SK-N-SH (cell line): ENCODE data around the gene LIMS1. TPM values are rescaled to one million over a fixed set of nuclear protein-coding genes. Genes with fewer than 3 reads are reported as not detected.
A peak's percentile ranks its signal among the peaks of the same experiment; 100 is the strongest.
"Not testable (repeated sequence)": the region's sequence is repeated elsewhere in the genome, so short reads cannot be mapped to it uniquely, and the experiment has no call there.

Source experiments
- CTCF ChIA-PET: fragments of 300-600, 350-600 bp; formaldehyde crosslinking; extraction: SDS; loops from one replicate; lab custom pipeline; 2021; lab: Yijun Ruan, JAX
- POLR2A ChIA-PET: fragments of 350-600 bp; sonication (Branson Sonifier 250); formaldehyde crosslinking; extraction: SDS; loops from one replicate; lab custom pipeline; 2020; ENCODE audit warnings: antibody characterized with exemption, inconsistent platforms; lab: Yijun Ruan, JAX
- DNase-seq: peaks from one replicate; pipeline ENCODE4 v3.0.0; 2012
- H2AFZ ChIP-seq: fragments of 200-600 bp; sonication (generic); 2 replicates; pipeline ENCODE4 v1.8.1; 2016; ENCODE audit warnings: antibody characterized with exemption, mild to moderate bottlenecking, low read depth
- H3F3A ChIP-seq: fragments of 200-600 bp; sonication (generic); replicated peaks from 2 replicates; pipeline ENCODE3; 2016; ENCODE audit warnings: antibody characterized with exemption, mild to moderate bottlenecking; ENCODE audit not compliant: insufficient read depth
- H3K27ac ChIP-seq, 2 experiments: fragments of 200-500 bp in 1 of 2; fragments of 200-600 bp in 1 of 2; sonication (Bioruptor generic) in 1 of 2; sonication (generic), shearing (Covaris generic) in 1 of 2; 2 replicates each; pipeline versions ENCODE4 v1.5.1 to v1.6.1; 2014 to 2016; ENCODE audit warnings: low read depth in 2 of 2, inconsistent platforms in 1 of 2, low read length in 1 of 2, mild to moderate bottlenecking in 1 of 2, mixed read lengths in 1 of 2
- H3K27me3 ChIP-seq: fragments of 200-600 bp; sonication (generic), shearing (Covaris generic); 2 replicates; pipeline ENCODE4 v1.6.1; 2016; ENCODE audit warnings: mixed run types; ENCODE audit not compliant: insufficient read depth
- H3K36me3 ChIP-seq, 2 experiments: fragments of 200-500 bp in 1 of 2; fragments of 200-600 bp in 1 of 2; sonication (Bioruptor generic) in 1 of 2; sonication (generic) in 1 of 2; replicated peaks in 1 of 2; 2 replicates each; pipeline versions ENCODE3 to v1.5.1; 2014 to 2016; ENCODE audit warnings: low read length in 1 of 2, mild to moderate bottlenecking in 1 of 2; ENCODE audit not compliant: insufficient read depth in 2 of 2, control insufficient read depth in 1 of 2
- H3K4me1 ChIP-seq, 2 experiments: fragments of 200-500 bp in 1 of 2; fragments of 200-600 bp in 1 of 2; sonication (Bioruptor generic) in 1 of 2; sonication (generic), shearing (Covaris generic) in 1 of 2; 2 replicates each; pipeline versions ENCODE4 v1.5.1 to v1.6.1; 2014 to 2016; ENCODE audit warnings: low read depth in 1 of 2, low read length in 1 of 2, mixed run types in 1 of 2; ENCODE audit not compliant: insufficient read depth in 2 of 2, control insufficient read depth in 1 of 2
- H3K4me2 ChIP-seq: fragments of 200-600 bp; sonication (generic), shearing (Covaris generic); 2 replicates; pipeline ENCODE4 v1.6.1; 2017; ENCODE audit warnings: mixed run types
- H3K4me3 ChIP-seq, 2 experiments: fragments of 200-500 bp in 1 of 2; fragments of 200-600 bp in 1 of 2; sonication (Bioruptor generic) in 1 of 2; sonication (generic), shearing (Covaris generic) in 1 of 2; 2 replicates each; pipeline versions ENCODE4 v1.5.1 to v1.8.1; 2014 to 2016; ENCODE audit warnings: low read depth in 2 of 2, inconsistent platforms in 1 of 2, low read length in 1 of 2, mild to moderate bottlenecking in 1 of 2, mixed read lengths in 1 of 2, moderate library complexity in 1 of 2
- H3K79me2 ChIP-seq: fragments of 200-600 bp; sonication (generic); 2 replicates; pipeline ENCODE4 v1.8.1; 2017; ENCODE audit warnings: mild to moderate bottlenecking; ENCODE audit not compliant: insufficient read depth
- H3K9ac ChIP-seq: fragments of 200-600 bp; sonication (generic); 2 replicates; pipeline ENCODE4 v1.6.1; 2017; ENCODE audit warnings: mixed run types
- H3K9me2 ChIP-seq: fragments of 200-600 bp; sonication (generic); 2 replicates; pipeline ENCODE4 v1.6.1; 2017; ENCODE audit warnings: mixed run types
- H3K9me3 ChIP-seq: fragments of 200-600 bp; sonication (generic); 2 replicates; pipeline ENCODE4 v1.6.1; 2017; ENCODE audit warnings: mixed run types, mild to moderate bottlenecking, moderate library complexity
- H4K20me1 ChIP-seq: fragments of 200-600 bp; sonication (generic); 2 replicates; pipeline ENCODE4 v1.6.1; 2017; ENCODE audit warnings: mild to moderate bottlenecking, mixed run types; ENCODE audit not compliant: insufficient read depth
- FOSL2 ChIP-seq: IDR thresholded peaks from 2 replicates; pipeline ENCODE4 v1.4.0; 2012; ENCODE audit warnings: low read depth, mild to moderate bottlenecking, moderate library complexity, borderline replicate concordance
- FOXJ3 ChIP-seq: sonication (generic); formaldehyde crosslinking; IDR thresholded peaks from 2 replicates; pipeline ENCODE4 v1.5.1; 2020; ENCODE audit warnings: mild to moderate bottlenecking, missing genetic modification reagents
- GATA2 ChIP-seq: sonication (generic); formaldehyde crosslinking; IDR thresholded peaks from 2 replicates; pipeline ENCODE4 v1.5.0; 2020; ENCODE audit warnings: mild to moderate bottlenecking, missing genetic modification reagents
- MEF2A ChIP-seq: IDR thresholded peaks from 2 replicates; pipeline ENCODE4 v1.4.0; 2012; ENCODE audit warnings: low read depth, borderline replicate concordance
- MXI1 ChIP-seq: IDR thresholded peaks from 2 replicates; pipeline ENCODE4 v1.6.1; 2012; ENCODE audit warnings: mild to moderate bottlenecking, low read depth, low read length, improper control_type of control experiment
- NFIC ChIP-seq: IDR thresholded peaks from 2 replicates; pipeline ENCODE4 v1.4.0; 2012; ENCODE audit warnings: borderline replicate concordance
- RCOR1 ChIP-seq: fragments of 150-350 bp; IDR thresholded peaks from 2 replicates; pipeline ENCODE4 v1.6.1; 2017; ENCODE audit warnings: antibody characterized with exemption, low read length
- SMC3 ChIP-seq: IDR thresholded peaks from 2 replicates; pipeline ENCODE4 v1.6.1; 2012; ENCODE audit warnings: low read depth, low read length, improper control_type of control experiment
- YY1 ChIP-seq: IDR thresholded peaks from 2 replicates; pipeline ENCODE4 v1.4.0; 2012; ENCODE audit warnings: low read depth, mild to moderate bottlenecking
- WGBS: methylation state at CpG from one replicate; pipeline ENCODE4 v1.1.6; 2017; ENCODE audit warnings: low lambda C conversion rate; 5-methylcytosine and 5-hydroxymethylcytosine counted together
- polyA plus RNA-seq, 3 experiments: library from polyadenylated mRNA; depleted of rRNA; stranded (reverse); fragments of >200 nt; gene quantifications; 2 replicates each; pipeline ENCODE4 v1.2.3, GENCODE V29; 2012
- TF ChIP-seq, protein P1 (sequence below): fragments of 200-600 bp; sonication (generic); IDR thresholded peaks from 2 replicates; pipeline ENCODE4 v1.6.1; 2017; ENCODE audit warnings: antibody characterized with exemption, mild to moderate bottlenecking, moderate library complexity

The LIMS1 gene
- polyA plus RNA-seq, 1 of the 3 experiments (the other 2 are of a cell fraction) = 123 TPM

DNA sequence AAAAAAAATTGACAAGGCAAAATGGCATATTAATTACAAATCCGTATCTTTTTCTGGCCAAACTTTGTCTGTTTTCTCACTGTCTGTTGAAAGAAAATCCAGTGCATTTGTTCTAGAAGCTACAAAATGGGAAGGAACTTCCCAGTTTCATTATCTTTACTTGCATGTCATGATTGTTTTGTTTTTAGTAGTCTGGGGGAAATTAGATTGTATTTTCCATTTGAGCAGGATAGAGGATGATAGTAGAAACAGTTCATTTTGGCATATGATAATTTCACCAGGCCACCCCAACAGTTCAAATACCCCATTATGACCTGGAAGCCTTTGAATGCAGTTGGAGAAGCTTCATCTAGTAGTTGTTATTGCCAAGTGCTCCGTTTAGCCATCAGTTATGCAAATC lies 107.5 kb downstream of the LIMS1 start (continued):
- no peak for TF ChIP-seq NFIC
- TF ChIP-seq MXI1 = no peak
- TF ChIP-seq RCOR1 = no peak

DNA sequence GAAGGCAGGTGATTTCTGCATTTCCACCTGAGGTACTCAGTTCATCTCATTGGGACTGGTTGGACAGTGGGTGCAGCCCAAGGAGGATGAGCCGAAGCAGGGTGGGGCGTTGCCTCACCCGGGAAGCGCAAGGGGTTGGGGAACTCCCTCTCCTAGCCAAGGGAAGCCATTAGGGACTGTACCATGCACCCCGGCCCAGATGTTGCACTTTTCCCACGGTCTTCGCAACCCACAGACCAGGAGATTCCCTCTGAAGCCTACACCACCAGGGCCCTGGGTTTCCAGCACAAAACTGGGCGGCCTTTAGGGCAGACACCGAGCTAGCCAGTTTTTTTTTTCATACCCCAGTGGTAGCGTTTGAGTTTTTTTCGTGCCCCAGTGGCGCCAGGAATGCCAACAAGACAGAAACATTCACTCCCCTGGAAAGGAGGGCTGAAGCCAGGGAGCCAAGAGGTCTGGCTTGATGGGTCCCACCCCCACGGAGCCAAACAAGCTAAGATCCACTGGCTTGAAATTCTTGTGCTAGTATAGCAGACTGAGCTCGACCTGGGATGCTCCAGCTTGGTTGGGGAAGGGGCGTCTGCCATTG lies 109.1 kb downstream of the LIMS1 start:
- ChIA-PET POLR2A (no interaction called here), CTCF (interaction anchor here (0.9 to 1.4 kb wide), 2 partner anchors 9 to 95 kb away, joined by 3 read pairs; no protein-coding TSS in a partner anchor)
- Histone ChIP-seq H4K20me1 (no peaks in the 10 kb centered on the region), H3K4me3 (no peak overlapping the region), H3K9ac (no peak overlapping the region), H3K79me2 (peaks cover 64% of the 10 kb centered on the region), H3K27me3 (no peaks in the 10 kb centered on the region), H3K9me2 (no peaks in the 10 kb centered on the region), H3K4me2 (no peak overlapping the region)
- TF ChIP-seq YY1 (no peak), FOXJ3 (no peak), MEF2A (no peak), MXI1 (no peak), SMC3 (no peak), GATA2 (CRISPR knock-in tag) (no peak), FOSL2 (no peak)
- TF ChIP-seq, protein P1, sequence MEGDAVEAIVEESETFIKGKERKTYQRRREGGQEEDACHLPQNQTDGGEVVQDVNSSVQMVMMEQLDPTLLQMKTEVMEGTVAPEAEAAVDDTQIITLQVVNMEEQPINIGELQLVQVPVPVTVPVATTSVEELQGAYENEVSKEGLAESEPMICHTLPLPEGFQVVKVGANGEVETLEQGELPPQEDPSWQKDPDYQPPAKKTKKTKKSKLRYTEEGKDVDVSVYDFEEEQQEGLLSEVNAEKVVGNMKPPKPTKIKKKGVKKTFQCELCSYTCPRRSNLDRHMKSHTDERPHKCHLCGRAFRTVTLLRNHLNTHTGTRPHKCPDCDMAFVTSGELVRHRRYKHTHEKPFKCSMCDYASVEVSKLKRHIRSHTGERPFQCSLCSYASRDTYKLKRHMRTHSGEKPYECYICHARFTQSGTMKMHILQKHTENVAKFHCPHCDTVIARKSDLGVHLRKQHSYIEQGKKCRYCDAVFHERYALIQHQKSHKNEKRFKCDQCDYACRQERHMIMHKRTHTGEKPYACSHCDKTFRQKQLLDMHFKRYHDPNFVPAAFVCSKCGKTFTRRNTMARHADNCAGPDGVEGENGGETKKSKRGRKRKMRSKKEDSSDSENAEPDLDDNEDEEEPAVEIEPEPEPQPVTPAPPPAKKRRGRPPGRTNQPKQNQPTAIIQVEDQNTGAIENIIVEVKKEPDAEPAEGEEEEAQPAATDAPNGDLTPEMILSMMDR = no peak
- TF ChIP-seq, all 33 proteins: peak for 0
- DNase-seq = no peak
- Histone ChIP-seq H3K9me3 (no peaks in the 10 kb centered on the region), H3F3A (peaks cover 30% of the 10 kb centered on the region), H3K36me3 (no peaks in the 10 kb centered on the region), H3K4me1 (peaks cover 19 to 22% of the 10 kb centered on the region in 2 experiments), H2AFZ (no peak overlapping the region), H3K27ac (no peak overlapping the region)
- 89% methylated on average over 11 of the region's 15 CpGs for WGBS

DNA sequence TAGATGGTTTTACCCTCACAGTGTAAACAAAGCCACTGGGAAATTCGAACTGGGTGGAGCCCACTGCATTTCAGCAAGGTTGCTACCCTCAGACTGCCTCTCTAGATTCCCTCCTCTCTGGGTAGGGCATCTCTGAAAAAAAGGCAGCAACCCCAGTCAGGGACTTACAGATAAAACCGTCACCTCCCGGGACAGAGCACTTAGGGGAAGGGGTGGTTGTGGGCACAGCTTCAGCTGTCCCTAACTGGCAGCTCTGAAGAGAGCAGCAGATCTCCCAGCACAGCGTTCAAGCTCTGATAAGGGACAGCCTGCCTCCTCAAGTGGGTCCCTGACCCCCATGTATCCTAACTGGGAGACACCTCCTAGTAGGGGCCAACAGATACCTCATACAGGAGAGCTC lies 109.6 kb downstream of the LIMS1 start:
- H3K27ac ChIP-seq, DNase-seq, H3K9me3 ChIP-seq, H3K4me2 ChIP-seq, H2AFZ ChIP-seq, H3K4me3 ChIP-seq, H3K36me3 ChIP-seq, POLR2A ChIA-PET, H3K9me2 ChIP-seq, H3K9ac ChIP-seq, H3K27me3 ChIP-seq, H4K20me1 ChIP-seq: not testable (repeated sequence)
- 96% methylated on average over 4 of the region's 4 CpGs for WGBS
- Histone ChIP-seq H3K79me2 (peaks cover 59% of the 10 kb centered on the region), H3F3A (peaks cover 34% of the 10 kb centered on the region), H3K4me1 (peaks cover 19 to 22% of the 10 kb centered on the region in 2 experiments)
- CTCF ChIA-PET = interaction anchor here (1.4 kb wide), 1 partner anchor 10 kb away, joined by 3 read pairs; no protein-coding TSS in a partner anchor

DNA sequence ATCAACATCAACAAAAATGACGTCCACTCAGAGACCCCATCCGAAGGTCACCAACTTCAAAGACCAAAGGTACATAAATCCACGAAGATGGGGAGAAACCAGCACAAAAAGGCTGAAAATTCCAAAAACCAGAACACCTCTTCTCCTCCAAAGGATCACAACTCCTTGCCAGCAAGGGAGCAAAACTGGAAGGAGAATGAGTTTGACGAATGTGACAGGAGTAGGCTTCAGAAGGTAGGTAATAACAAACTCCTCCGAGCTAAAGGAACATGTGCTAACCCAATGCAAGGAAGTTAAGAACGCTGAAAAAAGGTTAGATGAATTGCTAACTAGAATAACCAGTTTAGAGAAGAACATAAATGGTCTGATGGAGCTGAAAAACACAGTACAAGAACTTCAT lies 110.2 kb downstream of the LIMS1 start:
- H3K9me3 ChIP-seq, H3K27ac ChIP-seq, POLR2A ChIA-PET, H4K20me1 ChIP-seq, H2AFZ ChIP-seq, H3K9me2 ChIP-seq, H3K27me3 ChIP-seq, H3K4me2 ChIP-seq, H3K9ac ChIP-seq, H3K4me3 ChIP-seq, H3K36me3 ChIP-seq, DNase-seq, CTCF ChIA-PET: not testable (repeated sequence)
- peaks cover 30% of the 10 kb centered on the region for H3F3A ChIP-seq
- peaks cover 57% of the 10 kb centered on the region for H3K79me2 ChIP-seq
- 98% methylated on average over 6 of the region's 6 CpGs for WGBS
- peaks cover 19 to 20% of the 10 kb centered on the region in 2 experiments for H3K4me1 ChIP-seq

DNA sequence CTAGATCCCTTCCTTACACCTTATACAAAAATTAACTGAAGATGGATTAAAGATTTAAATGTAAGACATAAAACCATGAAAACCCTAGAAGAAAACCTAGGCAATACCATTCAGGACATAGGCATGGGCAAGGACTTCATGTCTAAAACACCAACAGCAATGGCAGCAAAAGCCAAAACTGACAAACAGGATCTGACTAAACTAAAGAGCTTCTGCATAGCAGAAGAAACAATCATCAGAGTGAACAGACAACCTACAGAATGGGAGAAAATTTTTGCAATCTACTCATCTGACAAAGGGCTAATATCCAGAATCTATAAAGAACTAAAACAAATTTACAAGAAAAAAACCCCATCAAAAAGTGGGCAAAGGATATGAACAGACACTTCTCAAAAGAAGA lies 114.5 kb downstream of the LIMS1 start:
- Histone ChIP-seq H3K27ac (peak overlapping the region in 1 of 2 experiments; percentile 53; a peak in 2 of 4 replicates), H3K79me2 (peaks cover 34% of the 10 kb centered on the region), H3F3A (peaks cover 17% of the 10 kb centered on the region)
- DNase-seq, H2AFZ ChIP-seq, H3K4me2 ChIP-seq, H3K27me3 ChIP-seq, H4K20me1 ChIP-seq, H3K9me2 ChIP-seq, H3K9ac ChIP-seq, H3K4me3 ChIP-seq, POLR2A ChIA-PET, H3K9me3 ChIP-seq, H3K36me3 ChIP-seq, H3K4me1 ChIP-seq: not testable (repeated sequence)
- CTCF ChIA-PET = interaction anchor here (2.4 kb wide), 1 partner anchor 13 kb away, joined by 13 read pairs; no protein-coding TSS in a partner anchor
